Raji (cell line): ENCODE data around the gene KRTAP5-10.

ENCODE experiments used
- POLR2A ChIP-seq: IDR thresholded peaks from 2 replicates; pipeline ENCODE4 v1.6.1; 2011; ENCODE audit warnings: low read depth, low read length, control low read depth; ENCODE audit not compliant: insufficient read depth

KRTAP5-10 gene

DNA sequence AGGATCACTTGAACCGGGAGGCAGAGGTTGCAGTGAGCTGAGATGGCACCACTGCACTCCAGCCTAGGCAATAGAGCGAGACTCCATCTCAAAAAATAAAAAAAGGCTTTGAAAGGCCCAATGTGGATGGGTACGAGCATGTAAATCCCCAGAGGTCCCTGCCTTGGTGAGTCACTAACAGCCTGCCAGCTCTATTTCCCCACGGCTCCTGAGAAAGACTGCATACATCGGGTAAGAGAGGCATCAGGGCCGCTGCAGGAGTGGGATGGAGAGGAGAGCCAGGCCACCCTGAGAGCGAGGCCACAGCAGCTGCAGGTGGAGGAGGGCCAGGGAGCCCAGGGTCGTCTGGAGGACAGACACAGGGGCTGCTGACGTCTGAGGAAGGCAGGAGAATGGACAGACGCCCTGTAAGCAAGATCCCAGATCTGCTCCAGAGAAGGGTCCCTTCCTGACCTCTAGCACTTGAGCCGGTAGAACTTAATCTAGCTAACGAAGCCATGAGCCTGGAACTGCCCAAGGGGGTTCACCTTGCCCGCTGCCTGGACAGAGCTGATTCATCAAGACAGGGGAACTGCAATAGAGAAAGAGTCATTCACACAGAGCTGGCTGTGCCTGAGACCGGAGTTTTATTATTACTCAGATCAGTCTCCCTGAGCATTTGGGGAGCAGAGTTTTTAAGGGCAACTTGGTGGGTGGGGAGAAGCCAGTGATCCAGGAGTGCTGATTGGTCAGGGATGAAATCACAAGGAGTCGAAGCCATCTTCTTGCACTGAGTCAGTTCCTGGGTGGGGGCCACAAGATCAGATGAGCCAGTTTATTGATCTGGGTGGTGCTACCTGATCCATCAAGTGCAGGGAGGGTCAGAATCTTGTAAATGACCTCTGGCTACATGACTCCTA is 22.2 kb upstream of the KRTAP5-10 start:
- no peak for TF ChIP-seq POLR2A

DNA sequence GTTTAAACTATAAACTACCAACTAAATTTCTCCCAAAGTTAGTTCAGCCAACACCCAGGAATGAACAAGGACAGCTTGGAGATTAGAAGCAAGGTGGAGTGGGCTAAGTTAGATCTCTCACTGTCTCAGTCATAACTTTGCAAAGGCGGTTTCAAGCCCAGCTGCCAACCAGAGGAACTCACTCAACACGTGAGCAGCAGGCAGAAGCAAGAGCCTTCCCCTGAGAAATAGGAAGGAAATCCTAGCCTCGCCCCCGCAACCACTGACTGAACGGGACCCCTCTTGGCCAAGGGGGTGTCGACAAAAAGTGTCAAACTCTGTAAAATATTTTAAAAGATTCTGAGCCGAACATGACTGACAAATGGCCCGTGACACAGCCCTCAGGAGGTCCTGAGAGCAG is 21.5 kb upstream of the KRTAP5-10 start:
- TF ChIP-seq POLR2A: no peak

DNA sequence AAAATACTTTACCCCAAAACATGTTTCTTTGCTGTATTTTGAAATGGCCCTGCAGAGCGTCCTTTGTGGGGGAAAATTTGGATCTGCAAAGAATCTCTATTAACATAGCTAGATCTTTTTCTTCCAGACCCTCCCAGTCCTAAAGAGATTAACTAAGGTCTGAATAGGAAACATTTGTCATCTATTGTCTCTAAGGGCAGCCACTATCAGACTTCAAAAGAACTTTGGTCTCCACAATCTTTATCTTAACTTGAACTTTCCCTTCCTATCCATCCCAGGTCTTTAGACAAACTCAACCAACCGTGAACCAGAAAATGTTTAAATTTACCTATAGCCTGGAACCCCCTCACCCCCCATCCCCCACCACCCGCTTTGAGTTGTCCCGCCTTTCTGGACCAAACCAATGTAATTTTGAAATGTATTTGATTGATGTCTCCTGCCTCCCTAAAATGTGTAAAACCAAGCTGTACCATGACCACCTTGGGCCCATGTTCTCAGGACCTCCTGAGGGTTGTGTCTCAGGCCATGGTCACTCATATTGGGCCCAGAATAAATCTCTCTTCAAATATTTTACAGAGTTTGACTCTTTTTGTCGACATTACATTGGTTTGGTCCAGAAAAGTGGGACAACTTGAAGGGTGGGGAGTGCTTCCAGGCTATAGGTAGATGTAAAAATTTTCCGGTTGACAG is 20.7 kb upstream of the KRTAP5-10 start:
- TF ChIP-seq POLR2A: no peak

DNA sequence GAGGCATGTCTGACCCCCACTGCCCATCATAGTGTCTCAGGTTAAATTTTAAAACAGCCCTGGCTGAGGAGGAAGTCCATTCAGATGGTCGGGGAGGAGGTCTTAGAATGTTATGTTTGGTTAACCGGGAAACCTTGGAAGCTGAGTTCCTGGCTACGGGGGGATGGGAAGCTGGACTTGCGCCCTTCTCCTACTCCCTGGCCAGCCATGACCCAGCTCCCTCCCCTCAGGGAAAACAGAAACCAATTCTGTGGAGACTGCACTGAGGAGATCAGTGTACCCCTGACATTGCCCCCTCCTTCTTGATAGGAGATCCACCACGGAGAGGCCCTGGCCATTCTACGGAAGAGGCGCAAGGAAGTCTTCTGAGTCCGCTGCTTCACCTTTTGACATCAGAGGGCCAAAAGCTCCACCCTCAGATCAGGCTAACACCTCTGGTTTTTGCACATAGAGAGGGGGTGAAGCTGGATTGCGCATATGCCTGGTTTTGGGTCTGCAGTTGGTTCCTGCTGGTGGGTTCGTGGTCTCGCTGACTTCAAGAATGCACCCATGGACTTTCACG is 19.9 kb upstream of the KRTAP5-10 start:
- no peak for TF ChIP-seq POLR2A

DNA sequence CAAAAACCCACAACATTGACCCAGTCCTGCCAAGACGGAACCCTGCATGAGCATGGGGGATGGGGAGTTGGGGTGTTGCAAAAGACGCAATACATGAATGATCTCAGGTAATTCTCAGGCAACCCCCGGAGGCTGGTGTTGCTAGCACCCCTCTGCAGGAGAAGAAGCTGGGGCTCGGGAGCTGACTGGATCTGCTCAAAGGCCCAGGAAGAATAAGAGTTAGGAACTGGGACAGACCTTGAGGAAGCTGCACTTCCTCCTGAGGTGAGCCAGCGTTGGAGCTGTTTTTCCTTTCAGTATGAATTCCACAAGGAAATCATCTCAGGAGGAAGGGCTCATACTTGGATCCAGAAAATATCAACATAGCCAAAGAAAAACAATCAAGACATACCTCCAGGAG is 17.2 kb upstream of the KRTAP5-10 start, which contains the start of gene KRTAP5-9:
TSS of gene KRTAP5-9 (plus strand) at position 301 of the 400 bp plus-strand sequence. CDS start 238 bp downstream, outside the sequence.
- no peak for TF ChIP-seq POLR2A

DNA sequence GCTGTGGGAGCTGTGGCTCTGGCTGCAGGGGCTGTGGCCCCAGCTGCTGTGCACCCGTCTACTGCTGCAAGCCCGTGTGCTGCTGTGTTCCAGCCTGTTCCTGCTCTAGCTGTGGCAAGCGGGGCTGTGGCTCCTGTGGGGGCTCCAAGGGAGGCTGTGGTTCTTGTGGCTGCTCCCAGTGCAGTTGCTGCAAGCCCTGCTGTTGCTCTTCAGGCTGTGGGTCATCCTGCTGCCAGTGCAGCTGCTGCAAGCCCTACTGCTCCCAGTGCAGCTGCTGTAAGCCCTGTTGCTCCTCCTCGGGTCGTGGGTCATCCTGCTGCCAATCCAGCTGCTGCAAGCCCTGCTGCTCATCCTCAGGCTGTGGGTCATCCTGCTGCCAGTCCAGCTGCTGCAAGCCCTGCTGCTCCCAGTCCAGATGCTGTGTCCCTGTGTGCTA is 16.6 kb upstream of the KRTAP5-10 start:
- no peak for TF ChIP-seq POLR2A

DNA sequence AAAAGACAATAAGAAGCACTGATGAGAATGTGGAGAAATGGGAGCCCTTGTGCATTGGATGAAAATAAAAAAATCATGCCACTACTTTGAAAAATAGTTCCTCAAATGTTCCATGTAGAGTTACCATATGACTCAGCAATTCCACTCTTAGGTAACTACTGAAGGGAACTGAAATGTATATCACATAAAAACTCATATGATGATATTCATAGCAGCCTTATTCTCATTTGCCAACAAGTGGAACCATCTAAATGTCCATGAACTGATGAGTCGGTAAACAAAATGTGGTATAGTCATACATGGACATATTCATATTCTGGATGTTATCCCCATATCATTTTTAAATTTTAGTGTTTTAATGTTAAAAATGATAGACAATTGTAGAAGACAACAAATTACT is 13.7 kb upstream of the KRTAP5-10 start:
- no peak for TF ChIP-seq POLR2A

DNA sequence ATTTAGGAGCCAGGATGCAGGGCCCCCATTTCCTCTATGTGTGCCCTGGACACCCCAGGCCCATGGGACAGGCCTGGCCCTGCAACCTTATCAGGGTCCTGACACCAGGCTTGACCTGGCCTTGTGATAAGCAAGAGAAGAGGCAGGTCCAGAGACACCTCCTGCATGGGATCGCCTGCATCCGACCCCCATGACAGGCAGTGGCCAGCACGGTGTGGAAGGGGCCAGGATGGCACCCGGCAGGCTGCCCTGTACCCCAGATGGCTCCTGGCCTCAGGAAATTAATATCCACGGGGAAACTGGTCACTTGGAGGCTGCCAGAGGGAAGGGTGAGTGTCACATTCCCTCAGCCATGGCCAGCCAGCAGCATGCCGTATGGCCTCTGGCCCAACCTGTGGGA is 10.4 kb upstream of the KRTAP5-10 start:
- TF ChIP-seq POLR2A: no peak

DNA sequence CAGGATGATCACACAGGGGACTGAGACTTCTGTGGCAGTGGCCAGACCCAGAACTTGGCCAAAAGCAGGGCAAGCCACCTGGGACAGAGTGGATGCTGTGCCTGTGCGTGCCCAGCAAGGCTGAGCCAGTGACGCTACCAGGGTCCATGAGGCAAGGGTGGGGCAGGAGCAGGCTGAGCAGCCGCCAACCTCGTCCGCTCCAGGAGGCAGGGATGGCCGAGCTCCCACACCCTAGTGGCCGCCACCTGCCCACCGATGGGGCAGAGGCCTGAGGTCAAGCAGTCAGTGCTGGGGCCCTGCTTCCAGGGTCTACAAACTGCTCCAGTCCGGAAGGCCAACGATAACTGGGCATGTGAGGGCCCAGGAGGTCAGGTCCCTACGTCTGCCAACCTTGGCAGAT is 9.9 kb upstream of the KRTAP5-10 start:
- no peak for TF ChIP-seq POLR2A

DNA sequence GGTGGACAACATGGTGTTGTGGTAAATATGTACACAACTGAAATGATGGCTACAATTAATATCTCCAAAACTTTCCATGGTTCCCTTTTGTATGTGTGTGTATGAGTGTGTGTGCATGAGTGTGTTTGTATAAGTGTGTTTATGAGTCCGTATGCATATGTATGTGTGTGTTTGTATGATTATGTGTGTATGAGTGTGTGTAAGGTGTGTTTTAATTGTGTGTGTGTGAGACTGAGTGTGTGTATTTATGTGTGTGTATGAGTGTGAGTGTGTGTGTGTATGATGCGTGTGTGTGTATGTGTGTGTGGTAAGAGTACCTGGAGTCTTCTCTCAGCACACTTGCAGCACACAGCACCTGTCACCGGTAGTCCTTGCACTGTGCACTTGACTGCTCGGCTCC is 9.3 kb upstream of the KRTAP5-10 start:
- no peak for TF ChIP-seq POLR2A

DNA sequence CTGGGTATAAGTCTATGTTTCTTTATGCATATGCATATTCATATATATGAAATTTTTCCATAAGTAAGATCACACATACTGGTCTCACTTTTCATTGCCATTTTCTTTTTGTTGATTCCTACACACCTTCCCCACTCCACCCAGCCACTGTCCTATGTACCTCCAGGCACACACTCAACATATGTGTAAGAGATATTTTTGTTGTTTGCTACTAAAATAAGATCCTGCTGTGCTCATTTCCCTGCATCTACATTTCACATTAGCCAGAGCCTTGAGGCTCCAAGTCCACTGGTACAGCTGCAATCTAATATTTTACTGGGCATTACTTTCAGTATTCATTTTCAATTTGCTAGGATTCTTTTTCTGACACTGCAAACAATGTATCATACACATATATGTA is 8.1 kb upstream of the KRTAP5-10 start:
- TF ChIP-seq POLR2A: no peak

DNA sequence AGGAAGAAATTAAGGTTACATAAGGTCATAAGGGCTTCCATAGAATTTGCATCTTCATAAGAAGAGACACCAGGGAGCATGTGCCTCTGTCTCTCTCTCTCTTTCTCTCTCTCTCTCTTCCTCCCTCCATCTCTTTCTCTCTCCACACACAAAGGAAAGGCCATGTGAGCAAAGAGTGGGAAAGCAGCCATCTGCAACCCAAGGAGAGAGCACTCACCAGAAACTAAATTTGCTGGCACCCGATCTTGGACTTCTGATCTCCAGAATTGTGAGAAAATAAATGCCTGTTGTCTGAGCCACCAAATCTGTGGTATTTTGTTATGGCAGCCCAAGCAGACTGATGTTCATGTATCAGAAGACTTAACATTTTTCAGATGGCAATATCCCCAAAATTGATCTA is 6.4 kb upstream of the KRTAP5-10 start:
- TF ChIP-seq POLR2A: no peak

DNA sequence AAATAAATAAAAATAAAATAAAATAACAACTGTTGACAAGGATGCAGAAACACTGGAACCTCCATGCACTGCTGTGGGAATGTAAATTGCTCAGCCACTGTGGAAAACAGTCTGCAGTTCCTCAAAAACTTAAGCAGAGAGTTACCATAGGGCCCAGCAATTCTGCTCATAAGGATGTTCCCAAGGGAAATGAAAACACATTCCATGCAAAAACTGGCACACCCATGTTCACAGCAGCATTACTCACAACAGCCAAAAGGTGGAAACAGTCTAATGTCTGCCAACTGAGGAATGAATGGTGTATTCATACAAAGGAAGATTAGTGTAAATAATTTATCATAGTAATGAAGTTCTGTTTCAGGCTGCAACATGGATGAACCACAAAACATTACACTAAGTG is 3.2 kb upstream of the KRTAP5-10 start:
- no peak for TF ChIP-seq POLR2A

DNA sequence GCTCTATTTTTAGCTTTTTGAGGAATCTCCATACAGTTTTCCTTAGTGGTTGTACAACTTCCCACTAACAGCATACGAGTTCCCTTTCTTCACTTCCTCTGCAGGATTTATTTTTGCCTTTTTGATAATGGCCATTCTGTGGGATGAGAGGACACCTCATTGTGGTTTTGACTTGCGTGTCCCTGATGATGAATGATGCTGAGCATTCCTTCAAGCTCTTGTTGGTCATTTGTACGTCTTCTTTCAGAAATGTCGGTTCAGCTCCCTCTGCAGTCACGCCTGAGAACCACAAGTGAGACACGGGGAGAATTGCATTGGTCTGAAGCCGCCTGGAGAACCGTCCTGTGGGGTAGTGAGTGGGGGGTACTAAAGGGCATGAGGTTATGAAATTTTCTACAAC is 2.0 kb upstream of the KRTAP5-10 start:
- no peak for TF ChIP-seq POLR2A

DNA sequence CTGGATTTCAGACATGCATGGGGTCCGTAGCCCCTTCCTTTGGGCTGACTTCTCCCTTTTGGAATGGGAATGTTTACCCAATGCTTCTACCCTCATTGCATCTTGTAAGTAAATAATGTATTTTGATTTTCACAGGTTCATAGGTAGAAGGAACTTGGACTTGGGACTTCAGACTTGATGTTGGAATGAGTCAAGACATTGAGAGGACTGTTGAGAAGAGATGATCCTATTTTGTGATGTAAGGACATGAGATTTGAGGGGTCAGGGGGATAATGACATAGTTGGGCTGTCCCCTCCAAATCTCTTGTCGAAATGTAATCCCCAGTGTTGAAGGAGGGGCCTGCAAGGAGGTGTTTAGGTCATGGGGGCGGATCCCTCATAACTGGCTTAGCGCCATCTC is 933 bp upstream of the KRTAP5-10 start:
- no peak for TF ChIP-seq POLR2A

DNA sequence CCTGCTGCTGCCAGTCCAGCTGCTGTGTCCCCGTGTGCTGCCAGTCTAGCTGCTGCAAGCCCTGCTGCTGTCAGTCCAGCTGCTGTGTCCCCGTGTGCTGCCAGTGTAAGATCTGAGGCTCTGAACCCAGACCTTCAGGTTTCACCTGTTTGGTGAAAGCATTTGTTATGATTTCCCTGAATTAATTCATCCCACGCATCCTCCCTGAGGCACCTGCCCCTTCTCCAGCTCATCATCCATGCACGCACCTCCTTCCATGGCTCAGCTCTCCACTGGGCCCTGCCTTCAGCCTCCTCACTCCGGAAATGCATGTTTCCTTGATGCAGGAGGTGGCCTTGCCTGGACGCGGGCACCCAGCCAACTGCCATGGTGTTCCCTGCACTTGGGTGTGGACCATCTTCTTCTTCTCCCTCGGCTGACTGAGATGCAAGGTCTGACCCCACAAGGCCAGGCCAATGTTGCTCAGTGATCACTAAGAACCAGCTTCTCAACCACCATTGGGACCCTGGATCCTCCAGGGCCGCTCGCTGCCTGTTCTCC is 788 bp downstream of the KRTAP5-10 start:
- no peak for TF ChIP-seq POLR2A

DNA sequence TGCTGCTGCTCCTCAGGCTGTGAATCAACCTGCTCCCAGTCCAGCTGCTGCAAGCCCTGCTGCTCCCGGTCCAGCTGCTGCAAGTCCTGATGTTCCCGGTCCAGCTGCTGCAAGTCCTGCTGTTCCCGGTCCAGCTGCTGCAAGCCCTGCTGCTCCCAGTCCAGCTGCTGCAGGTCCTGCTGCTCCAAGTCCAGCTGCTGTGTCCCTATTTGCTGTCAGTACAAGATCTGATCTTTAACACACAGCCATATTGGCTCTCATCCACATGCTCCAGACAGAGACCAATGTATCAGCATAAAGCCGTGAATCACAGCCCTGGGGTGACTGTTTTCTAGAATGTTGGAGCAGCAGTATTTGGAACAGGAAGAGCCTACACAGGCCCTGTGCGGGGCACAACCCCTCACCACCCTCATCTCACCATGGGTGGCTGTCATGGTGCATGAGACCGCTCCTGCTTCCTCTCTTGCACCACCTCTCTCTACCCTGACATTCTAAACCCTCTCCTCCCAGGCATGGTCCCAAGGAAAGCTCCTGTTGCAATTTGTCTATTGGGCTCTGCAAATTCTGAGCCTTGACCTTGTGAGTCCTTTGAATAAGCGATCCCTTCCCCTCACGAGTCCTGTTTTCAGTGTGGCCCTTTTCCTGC is 3.5 kb downstream of the KRTAP5-10 start:
- no peak for TF ChIP-seq POLR2A
